Endodermal cell (in vitro differentiated cells): Measurements from ENCODE around the gene ACOX1. TPM values are rescaled to one million over a fixed set of nuclear protein-coding genes. Genes with fewer than 3 reads are reported as not detected.

Experiments
- DNase-seq: peaks from one replicate; pipeline ENCODE4 v3.0.0-alpha.2; 2017
- H3K27ac ChIP-seq: 2 replicates; pipeline ENCODE4 v1.5.1; 2013; ENCODE audit warnings: mild to moderate bottlenecking, low read depth, low read length, moderate library complexity
- H3K27me3 ChIP-seq: 2 replicates; pipeline ENCODE4 v1.6.1; 2013; ENCODE audit warnings: mild to moderate bottlenecking, low read length, moderate library complexity; ENCODE audit not compliant: insufficient read depth, control insufficient read depth, poor library complexity, severe bottlenecking
- H3K36me3 ChIP-seq: 2 replicates; pipeline ENCODE4 v1.7.0; 2013; ENCODE audit warnings: mild to moderate bottlenecking, low read length, moderate library complexity; ENCODE audit not compliant: control insufficient read depth, insufficient read depth
- H3K4me1 ChIP-seq: one replicate; pipeline ENCODE4 v1.7.0; 2013; ENCODE audit warnings: low read length; ENCODE audit not compliant: control insufficient read depth, insufficient read depth
- H3K4me3 ChIP-seq: 2 replicates; pipeline ENCODE4 v1.5.1; 2013; ENCODE audit warnings: mild to moderate bottlenecking, low read length, moderate library complexity
- H3K9ac ChIP-seq: 2 replicates; pipeline ENCODE4 v1.6.1; 2013; ENCODE audit warnings: mild to moderate bottlenecking, low read length, moderate library complexity; ENCODE audit not compliant: poor library complexity, severe bottlenecking; ENCODE audit errors: extremely low read depth
- H3K9me3 ChIP-seq: 2 replicates; pipeline ENCODE4 v1.6.1; 2013; ENCODE audit warnings: mild to moderate bottlenecking, low read length, moderate library complexity; ENCODE audit not compliant: control insufficient read depth
- H3K27ac Mint-ChIP-seq: 2 replicates; pipeline ENCODE4 v1.8.0; 2020; ENCODE audit warnings: mixed read lengths
- H3K27me3 Mint-ChIP-seq: 2 replicates; pipeline ENCODE4 v1.8.0; 2021; ENCODE audit warnings: mild to moderate bottlenecking, mixed read lengths; ENCODE audit not compliant: insufficient read depth
- H3K36me3 Mint-ChIP-seq: 2 replicates; pipeline ENCODE4 v1.8.0; 2020; ENCODE audit warnings: low read depth, mixed read lengths
- H3K4me1 Mint-ChIP-seq: 2 replicates; pipeline ENCODE4 v1.8.0; 2020; ENCODE audit warnings: mixed read lengths
- H3K4me3 Mint-ChIP-seq: 2 replicates; pipeline ENCODE4 v1.8.0; 2020; ENCODE audit warnings: mild to moderate bottlenecking, moderate library complexity, mixed read lengths
- H3K9me3 Mint-ChIP-seq: 2 replicates; pipeline ENCODE4 v1.8.0; 2020; ENCODE audit warnings: mild to moderate bottlenecking, mixed read lengths
- CTCF ChIP-seq: fragments of 200-600 bp; sonication (generic); conservative IDR thresholded peaks from 2 replicates; pipeline ENCODE4 v1.5.0; 2021; ENCODE audit warnings: antibody characterized with exemption, mild to moderate bottlenecking
- WGBS, 2 experiments: methylation state at CpG; one replicate each; pipeline versions ENCODE4 v1.1.5 to v1.1.7; 2013; ENCODE audit warnings: missing lambda C conversion rate in 2 of 2, mixed read lengths in 1 of 2; ENCODE audit not compliant: insufficient coverage in 1 of 2, insufficient read length in 1 of 2; 5-methylcytosine and 5-hydroxymethylcytosine counted together
- total RNA-seq, 2 donors: library from RNA; stranded (reverse); fragmentation: NEBNext Ultra II Directional in 1 of 2; extraction: Animal tissue kit (Norgen Biotek cat#: 25700) in 1 of 2; gene quantifications; 2 replicates in 1 of 2; 3 replicates in 1 of 2; pipeline ENCODE4 v1.2.1, GENCODE V29; 2021

The ACOX1 gene
- total RNA-seq, 2 donors from 2014 or later, result 28.6 to 37.1 TPM

GRCh38 chr17:75995385-75995925, 16.5 kb upstream of the ACOX1 start:
- Mint-ChIP-seq H3K4me3 (no peak overlapping the region), H3K36me3 (peaks cover 37% of the 10 kb centered on the region), H3K4me1 (no peaks in the 10 kb centered on the region), H3K27ac (no peak overlapping the region), H3K27me3 (no peaks in the 10 kb centered on the region), H3K9me3 (no peaks in the 10 kb centered on the region)
- WGBS, 2 experiments, result 89 to 92% methylated on average over 6 to 7 of the region's 7 CpGs
- H3K4me1 ChIP-seq, result no peaks in the 10 kb centered on the region
- no peak for TF ChIP-seq CTCF
- peaks cover 9% of the 10 kb centered on the region for H3K36me3 ChIP-seq
- H3K9ac ChIP-seq, result no peak overlapping the region
- DNase-seq, result no peak
- no peaks in the 10 kb centered on the region for H3K27me3 ChIP-seq
- H3K27ac ChIP-seq, result no peak overlapping the region
- no peaks in the 10 kb centered on the region for H3K9me3 ChIP-seq
- no peak overlapping the region for H3K4me3 ChIP-seq

DNA sequence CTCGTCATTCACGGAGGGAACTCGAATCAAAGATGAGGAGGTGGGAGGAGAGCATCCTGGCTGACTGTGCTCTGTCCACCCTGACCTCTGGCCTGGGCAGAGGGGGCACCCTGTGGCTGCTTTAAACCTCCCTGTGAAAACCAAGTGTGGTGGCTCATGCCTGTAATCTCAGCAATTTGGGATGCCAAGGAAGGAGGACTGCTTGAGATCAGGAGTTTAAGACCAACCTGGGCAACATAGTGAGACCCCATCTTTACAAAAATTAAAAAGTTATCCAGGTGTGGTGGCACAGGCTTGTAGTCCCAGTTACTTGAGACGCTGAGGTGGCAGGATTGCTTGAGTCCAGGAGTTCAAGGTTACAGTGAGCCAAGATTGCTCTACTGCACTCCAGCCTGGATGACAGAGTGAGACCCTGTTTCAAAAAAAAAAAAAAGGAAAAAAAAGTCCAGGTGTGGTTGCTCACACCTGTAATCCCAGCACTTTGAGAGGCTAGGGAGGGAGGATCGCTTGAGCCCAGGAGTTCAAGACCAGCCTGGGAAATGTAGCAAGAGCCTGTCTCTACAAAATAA, 15.9 kb upstream of the ACOX1 start:
- H3K36me3 Mint-ChIP-seq, result peaks cover 39% of the 10 kb centered on the region

GRCh38 chr17:75991396-75991795, 12.4 kb upstream of the ACOX1 start:
- DNase-seq, result no peak
- H3K36me3 Mint-ChIP-seq, result peaks cover 43% of the 10 kb centered on the region
- no peaks in the 10 kb centered on the region for H3K4me1 ChIP-seq
- no peak overlapping the region for H3K27ac Mint-ChIP-seq
- H3K9me3 ChIP-seq, result no peaks in the 10 kb centered on the region
- no peak overlapping the region for H3K4me3 ChIP-seq
- H3K4me1 Mint-ChIP-seq, result no peaks in the 10 kb centered on the region
- H3K9ac ChIP-seq, result no peak overlapping the region
- 85 to 86% methylated on average over 6 to 9 of the region's 9 CpGs for WGBS, 2 experiments
- H3K36me3 ChIP-seq, result peaks cover 17% of the 10 kb centered on the region
- no peaks in the 10 kb centered on the region for H3K9me3 Mint-ChIP-seq
- no peak for TF ChIP-seq CTCF
- no peak overlapping the region for H3K4me3 Mint-ChIP-seq
- no peaks in the 10 kb centered on the region for H3K27me3 Mint-ChIP-seq
- H3K27ac ChIP-seq, result no peak overlapping the region
- no peaks in the 10 kb centered on the region for H3K27me3 ChIP-seq

More for the DNA sequence above, 15.9 kb upstream of the ACOX1 start:
- Mint-ChIP-seq H3K9me3 (no peaks in the 10 kb centered on the region), H3K27me3 (no peaks in the 10 kb centered on the region), H3K4me1 (no peaks in the 10 kb centered on the region), H3K27ac (no peak overlapping the region), H3K4me3 (no peak overlapping the region)
- peaks cover 9% of the 10 kb centered on the region for H3K36me3 ChIP-seq
- H3K9ac ChIP-seq, result no peak overlapping the region
- no peaks in the 10 kb centered on the region for H3K4me1 ChIP-seq
- no peaks in the 10 kb centered on the region for H3K27me3 ChIP-seq
- H3K9me3 ChIP-seq, result no peaks in the 10 kb centered on the region
- no peak for DNase-seq
- 95 to 100% methylated on average over 4 to 5 of the region's 5 CpGs for WGBS, 2 experiments
- TF ChIP-seq CTCF, result no peak
- H3K27ac ChIP-seq, result no peak overlapping the region
- H3K4me3 ChIP-seq, result no peak overlapping the region
